ENCODE measurements around the gene MYO15B.

Gene MYO15B

GRCh38 chr17:75565618-75566017 lies 22.0 kb upstream of the MYO15B start:
- no peak overlapping the region for H3K4me3 ChIP-seq (ENCODE audit: low read depth, low read length)
- TF ChIP-seq CTCF (IDR thresholded peaks at IDR 0.05; ENCODE audit: insufficient read depth, low read depth, low read length, missing control alignments): no peak
- no peak for DNase-seq (ENCODE audit: low read depth)

- H3K4me3 ChIP-seq (ENCODE audit: low read depth, low read length): no peak overlapping the region
- TF ChIP-seq CTCF (IDR thresholded peaks at IDR 0.05; ENCODE audit: insufficient read depth, low read depth, low read length, missing control alignments): no peak
- DNase-seq (ENCODE audit: low read depth): no peak
Observed at GRCh38 chr17:75566416-75566815, 21.2 kb upstream of the MYO15B start.

GRCh38 chr17:75566834-75567233 lies 20.8 kb upstream of the MYO15B start:
- no peak for DNase-seq (ENCODE audit: low read depth)
- TF ChIP-seq CTCF (IDR thresholded peaks at IDR 0.05; ENCODE audit: insufficient read depth, low read depth, low read length, missing control alignments): no peak
- no peak overlapping the region for H3K4me3 ChIP-seq (ENCODE audit: low read depth, low read length)

- TF ChIP-seq CTCF (IDR thresholded peaks at IDR 0.05; ENCODE audit: insufficient read depth, low read depth, low read length, missing control alignments): no peak
- no peak for DNase-seq (ENCODE audit: low read depth)
- H3K4me3 ChIP-seq (ENCODE audit: low read depth, low read length): no peak overlapping the region
Observed at GRCh38 chr17:75568412-75569255, 19.0 kb upstream of the MYO15B start.

GRCh38 chr17:75570034-75570676 lies 17.4 kb upstream of the MYO15B start:
- no peak overlapping the region for H3K4me3 ChIP-seq (ENCODE audit: low read depth, low read length)
- no peak for DNase-seq (ENCODE audit: low read depth)
- no peak for TF ChIP-seq CTCF (IDR thresholded peaks at IDR 0.05; ENCODE audit: insufficient read depth, low read depth, low read length, missing control alignments)

GRCh38 chr17:75570772-75571171 lies 16.8 kb upstream of the MYO15B start:
- no peak for TF ChIP-seq CTCF (IDR thresholded peaks at IDR 0.05; ENCODE audit: insufficient read depth, low read depth, low read length, missing control alignments)
- H3K4me3 ChIP-seq (ENCODE audit: low read depth, low read length): no peak overlapping the region
- no peak for DNase-seq (ENCODE audit: low read depth)
